Measurements from ENCODE around the gene USF3. TPM values are rescaled to one million over a fixed set of nuclear protein-coding genes. Genes with fewer than 3 reads are reported as not detected.

USF3 gene
- polyA plus RNA-seq, 3 donors: 1.6 to 4.5 (median 3.3) TPM

GRCh38 chr3:113626503-113627371 lies 69.7 kb downstream of the USF3 start:
- Mint-ChIP-seq H3K9me3 (no peaks in the 10 kb centered on the region), H3K4me3 (peak overlapping the region; percentile 75 to 89), H3K4me1 (peaks cover 38% of the 10 kb centered on the region), H3K27ac (peak overlapping the region; percentile 89 to 94 (median 93)), H3K27me3 (ENCODE audit: low read depth in 3 of 3) (peaks cover 0 to 4% (median 1%) of the 10 kb centered on the region in 3 donors), H3K36me3 (peaks cover 0 to 2% of the 10 kb centered on the region in 2 donors)
- Histone ChIP-seq H4K20me1 (ENCODE audit: insufficient read depth, low read length) (no peaks in the 10 kb centered on the region), H3K79me2 (ENCODE audit: insufficient read depth, low read length) (no peaks in the 10 kb centered on the region), H3K4me2 (replicated peaks; ENCODE audit: extremely low read depth, low read length, poor library complexity, severe bottlenecking) (peak overlapping the region; percentile 68), H3K9me3 (replicated peaks in 1 of 2; ENCODE audit: control insufficient read depth in 1 of 2, insufficient read depth in 1 of 2, low read length in 2 of 2) (no peaks in the 10 kb centered on the region), H3K9ac (ENCODE audit: insufficient read depth, low read length, poor library complexity, severe bottlenecking) (peak overlapping the region; percentile 51), H3K36me3 (replicated peaks in 1 of 2; ENCODE audit: control insufficient read depth in 1 of 2, insufficient read depth in 2 of 2, low read length in 2 of 2) (no peaks in the 10 kb centered on the region), H3K27ac (ENCODE audit: low read depth in 1 of 2, low read length in 2 of 2) (peak overlapping the region in 1 of 2 donors; percentile 77), H3K4me1 (ENCODE audit: control insufficient read depth in 1 of 2, insufficient read depth in 2 of 2, low read length in 2 of 2) (peaks cover 23 to 34% of the 10 kb centered on the region in 2 donors), H3K27me3 (ENCODE audit: control insufficient read depth in 2 of 2, insufficient read depth in 2 of 2, low read length in 2 of 2) (no peaks in the 10 kb centered on the region), H3K4me3 (replicated peaks in 1 of 3; ENCODE audit: low read depth in 2 of 3, low read length in 3 of 3) (peak overlapping the region in 2 of 3 experiments; percentile 14 to 68), H2AFZ (ENCODE audit: insufficient read depth, low read depth, low read length, poor library complexity, severe bottlenecking) (peak overlapping the region; percentile 51)
- WGBS (ENCODE audit: insufficient coverage): 52% methylated on average over 6 of the region's 10 CpGs
- TF ChIP-seq, protein P1, sequence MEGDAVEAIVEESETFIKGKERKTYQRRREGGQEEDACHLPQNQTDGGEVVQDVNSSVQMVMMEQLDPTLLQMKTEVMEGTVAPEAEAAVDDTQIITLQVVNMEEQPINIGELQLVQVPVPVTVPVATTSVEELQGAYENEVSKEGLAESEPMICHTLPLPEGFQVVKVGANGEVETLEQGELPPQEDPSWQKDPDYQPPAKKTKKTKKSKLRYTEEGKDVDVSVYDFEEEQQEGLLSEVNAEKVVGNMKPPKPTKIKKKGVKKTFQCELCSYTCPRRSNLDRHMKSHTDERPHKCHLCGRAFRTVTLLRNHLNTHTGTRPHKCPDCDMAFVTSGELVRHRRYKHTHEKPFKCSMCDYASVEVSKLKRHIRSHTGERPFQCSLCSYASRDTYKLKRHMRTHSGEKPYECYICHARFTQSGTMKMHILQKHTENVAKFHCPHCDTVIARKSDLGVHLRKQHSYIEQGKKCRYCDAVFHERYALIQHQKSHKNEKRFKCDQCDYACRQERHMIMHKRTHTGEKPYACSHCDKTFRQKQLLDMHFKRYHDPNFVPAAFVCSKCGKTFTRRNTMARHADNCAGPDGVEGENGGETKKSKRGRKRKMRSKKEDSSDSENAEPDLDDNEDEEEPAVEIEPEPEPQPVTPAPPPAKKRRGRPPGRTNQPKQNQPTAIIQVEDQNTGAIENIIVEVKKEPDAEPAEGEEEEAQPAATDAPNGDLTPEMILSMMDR (IDR thresholded peaks at IDR 0.05): peak; percentile 95
- peak; percentile 64 to 82 (median 76) for DNase-seq
- intact Hi-C loops (cut with micrococcal nuclease): loop anchor here (2.0 to 5.0 kb wide), 4 partner anchors 129 to 574 kb away; no protein-coding TSS in a partner anchor

DNA sequence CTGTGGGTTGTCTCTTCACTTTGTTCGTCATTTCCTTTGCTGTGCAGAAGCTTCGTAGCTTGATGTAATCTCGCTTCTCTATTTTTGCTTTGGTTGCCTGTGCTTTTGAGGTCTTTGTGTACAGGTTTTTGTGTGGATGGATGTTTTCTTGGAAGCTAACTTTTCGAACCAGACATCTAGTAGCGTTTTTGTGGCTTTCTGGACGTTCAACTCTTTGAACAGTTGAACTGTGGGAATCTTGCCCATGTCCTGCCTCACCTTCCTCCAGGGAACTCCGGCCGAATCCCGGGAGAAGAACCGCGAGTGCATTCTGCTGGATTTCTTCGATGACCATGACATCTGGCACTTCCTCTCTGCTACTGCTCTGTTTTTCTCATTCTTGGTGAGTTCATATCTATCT lies 70.6 kb downstream of the USF3 start:
- H3K4me3 Mint-ChIP-seq: peak overlapping the region; percentile 75 to 89
- peak overlapping the region; percentile 11 to 68 (median 35) for H3K4me3 ChIP-seq (replicated peaks in 1 of 3; ENCODE audit: low read depth in 2 of 3, low read length in 3 of 3)

More for the DNA sequence above, 70.6 kb downstream of the USF3 start:
- Histone ChIP-seq H2AFZ (ENCODE audit: insufficient read depth, low read depth, low read length, poor library complexity, severe bottlenecking) (peak overlapping the region; percentile 51), H3K4me1 (ENCODE audit: control insufficient read depth in 1 of 2, insufficient read depth in 2 of 2, low read length in 2 of 2) (peaks cover 19 to 27% of the 10 kb centered on the region in 2 donors), H3K4me2 (replicated peaks; ENCODE audit: extremely low read depth, low read length, poor library complexity, severe bottlenecking) (peak overlapping the region; percentile 68), H3K79me2 (ENCODE audit: insufficient read depth, low read length) (no peaks in the 10 kb centered on the region), H4K20me1 (ENCODE audit: insufficient read depth, low read length) (no peaks in the 10 kb centered on the region), H3K9ac (ENCODE audit: insufficient read depth, low read length, poor library complexity, severe bottlenecking) (peak overlapping the region; percentile 51), H3K9me3 (replicated peaks in 1 of 2; ENCODE audit: control insufficient read depth in 1 of 2, insufficient read depth in 1 of 2, low read length in 2 of 2) (no peaks in the 10 kb centered on the region), H3K27ac (ENCODE audit: low read depth in 1 of 2, low read length in 2 of 2) (peak overlapping the region; percentile 60 to 77), H3K27me3 (ENCODE audit: control insufficient read depth in 2 of 2, insufficient read depth in 2 of 2, low read length in 2 of 2) (no peaks in the 10 kb centered on the region), H3K36me3 (replicated peaks in 1 of 2; ENCODE audit: control insufficient read depth in 1 of 2, insufficient read depth in 2 of 2, low read length in 2 of 2) (no peaks in the 10 kb centered on the region)
- H3K4me1 Mint-ChIP-seq: peaks cover 34% of the 10 kb centered on the region
- H3K27ac Mint-ChIP-seq: peak overlapping the region; percentile 89 to 94 (median 93)
- H3K27me3 Mint-ChIP-seq (ENCODE audit: low read depth in 3 of 3): peaks cover 0 to 4% (median 1%) of the 10 kb centered on the region in 3 donors
- DNase-seq: peak; percentile 29 to 39 (median 32)
- intact Hi-C loops (cut with micrococcal nuclease): loop anchor here (2.0 to 5.0 kb wide), 4 partner anchors 129 to 574 kb away; no protein-coding TSS in a partner anchor
- TF ChIP-seq, protein P1 (IDR thresholded peaks at IDR 0.05): no peak
- WGBS (ENCODE audit: insufficient coverage): 27% methylated on average over 12 of the region's 12 CpGs
- H3K36me3 Mint-ChIP-seq: peaks cover 0 to 2% of the 10 kb centered on the region in 2 donors
- no peaks in the 10 kb centered on the region for H3K9me3 Mint-ChIP-seq
